Measurements from ENCODE around the gene EPHA4. TPM values are rescaled to one million over a fixed set of nuclear protein-coding genes. Genes with fewer than 3 reads are reported as not detected.

The EPHA4 gene
- total RNA-seq, 2 donors from 2014 or later: 8.9 to 17.1 TPM

DNA sequence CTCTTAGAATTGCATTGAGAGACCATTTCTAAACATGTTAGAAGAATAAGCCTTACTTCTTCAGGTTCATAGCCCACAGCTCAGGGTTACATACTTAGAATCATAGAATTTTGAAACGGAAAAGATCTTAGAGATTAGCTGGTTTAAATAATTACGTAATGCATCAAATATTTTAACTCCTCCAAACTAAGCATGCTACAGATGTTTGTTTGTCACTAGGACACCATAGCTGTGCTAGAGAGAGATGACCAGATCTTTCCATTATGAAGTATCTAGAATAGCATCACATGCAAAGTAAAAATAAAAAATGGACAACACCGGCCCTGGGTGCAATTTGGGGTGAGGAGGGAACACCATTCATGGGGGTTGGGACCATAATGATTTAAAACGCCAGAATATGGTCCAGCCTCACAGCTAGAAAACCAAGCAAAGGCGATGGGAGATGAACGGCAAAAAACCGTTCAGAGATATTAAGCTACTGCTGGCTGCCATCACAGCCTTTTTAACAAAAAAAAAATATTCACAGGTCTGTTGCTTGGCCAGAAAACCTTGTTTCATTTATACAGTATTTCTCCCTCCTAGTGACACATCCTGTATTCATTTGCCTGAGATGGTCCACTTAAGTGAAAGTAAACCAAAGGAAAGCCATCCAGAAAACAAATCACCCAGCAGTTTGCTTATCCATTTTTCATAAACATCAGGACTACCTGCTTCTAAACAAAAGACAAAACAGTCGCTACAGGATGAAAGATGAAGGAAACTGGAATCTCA is 94.2 kb downstream of the EPHA4 start:
- no peak overlapping the region for H3K9ac ChIP-seq (ENCODE audit: low read depth in 2 of 2, low read length in 2 of 2)
- TF ChIP-seq CTCF (IDR thresholded peaks at IDR 0.05): no peak
- H3K36me3 ChIP-seq: no peaks in the 10 kb centered on the region
- intact Hi-C loops (cut with DNase I): no loop called here
- no peak overlapping the region for H3K27ac ChIP-seq
- H3K4me1 ChIP-seq: no peaks in the 10 kb centered on the region
- no peaks in the 10 kb centered on the region for H3K9me3 ChIP-seq
- DNase-seq: no peak
- no peaks in the 10 kb centered on the region for H3K27me3 ChIP-seq
- no peak overlapping the region for H3K4me3 ChIP-seq

DNA sequence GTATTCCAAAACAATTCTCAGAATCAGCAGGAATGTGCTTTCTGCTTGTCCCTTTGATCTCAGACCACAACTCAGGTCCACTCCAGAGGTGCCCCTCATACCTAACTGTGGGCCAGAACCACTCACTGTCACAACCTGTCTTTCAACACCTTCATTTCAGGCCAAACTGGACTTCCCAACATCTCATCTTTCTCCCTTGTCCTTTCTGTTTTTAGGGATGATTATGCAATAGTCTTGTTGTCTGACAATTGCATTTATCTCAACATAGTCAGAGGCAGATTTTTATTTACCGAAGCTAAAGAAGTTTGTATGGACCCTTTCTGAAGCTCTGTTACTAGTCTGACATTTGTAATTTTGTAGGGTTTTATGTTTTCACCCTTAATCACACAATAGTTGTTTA is 95.9 kb downstream of the EPHA4 start:
- H3K4me1 ChIP-seq: no peaks in the 10 kb centered on the region
- no peak overlapping the region for H3K4me3 ChIP-seq
- intact Hi-C loops (cut with DNase I): no loop called here
- TF ChIP-seq CTCF (IDR thresholded peaks at IDR 0.05): no peak
- H3K27me3 ChIP-seq: no peaks in the 10 kb centered on the region
- no peak overlapping the region for H3K9ac ChIP-seq (ENCODE audit: low read depth in 2 of 2, low read length in 2 of 2)
- no peaks in the 10 kb centered on the region for H3K9me3 ChIP-seq
- H3K36me3 ChIP-seq: no peaks in the 10 kb centered on the region
- DNase-seq: no peak
- no peak overlapping the region for H3K27ac ChIP-seq

- Histone ChIP-seq H3K9ac (ENCODE audit: low read depth in 2 of 2, low read length in 2 of 2) (no peak overlapping the region), H3K4me1 (no peaks in the 10 kb centered on the region), H3K4me3 (no peak overlapping the region), H3K36me3 (no peaks in the 10 kb centered on the region), H3K27ac (no peak overlapping the region), H3K9me3 (no peaks in the 10 kb centered on the region), H3K27me3 (no peaks in the 10 kb centered on the region)
- TF ChIP-seq CTCF (IDR thresholded peaks at IDR 0.05): no peak
- no peak for DNase-seq
- intact Hi-C loops (cut with DNase I): no loop called here
Observed at GRCh38 chr2:221473451-221473850, 98.7 kb downstream of the EPHA4 start.

GRCh38 chr2:221468317-221468716 is 103.8 kb downstream of the EPHA4 start:
- Histone ChIP-seq H3K27ac (no peak overlapping the region), H3K9me3 (no peaks in the 10 kb centered on the region)
- TF ChIP-seq CTCF (IDR thresholded peaks at IDR 0.05): no peak

DNA sequence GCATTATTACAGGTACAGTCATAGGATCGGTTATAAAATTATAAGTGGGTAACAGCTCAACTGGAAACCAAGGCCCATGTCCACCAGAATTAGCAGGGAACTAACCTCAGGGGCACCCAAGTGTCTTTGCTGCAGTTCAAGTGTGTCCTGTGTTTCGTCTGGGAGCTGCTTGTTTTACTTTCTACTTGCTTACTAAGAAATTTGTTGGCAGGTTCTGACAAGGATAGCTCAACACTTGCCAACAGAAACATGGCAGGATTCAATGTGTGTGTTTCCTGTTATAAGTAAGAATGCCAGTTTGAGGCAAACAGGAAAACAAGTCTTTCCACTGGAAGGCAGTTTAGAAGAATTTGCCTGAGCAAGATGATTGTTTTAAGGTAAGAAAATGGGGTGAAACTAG is 104.5 kb downstream of the EPHA4 start:
- Histone ChIP-seq H3K27me3 (no peaks in the 10 kb centered on the region), H3K4me3 (no peak overlapping the region), H3K4me1 (no peaks in the 10 kb centered on the region), H3K27ac (no peak overlapping the region), H3K9ac (ENCODE audit: low read depth in 2 of 2, low read length in 2 of 2) (no peak overlapping the region), H3K36me3 (no peaks in the 10 kb centered on the region), H3K9me3 (no peaks in the 10 kb centered on the region)
- no peak for DNase-seq
- intact Hi-C loops (cut with DNase I): no loop called here
- TF ChIP-seq CTCF (IDR thresholded peaks at IDR 0.05): no peak

More at GRCh38 chr2:221468317-221468716, 103.8 kb downstream of the EPHA4 start:
- intact Hi-C loops (cut with DNase I): no loop called here
- H3K4me1 ChIP-seq: no peaks in the 10 kb centered on the region
- H3K4me3 ChIP-seq: no peak overlapping the region
- no peak for DNase-seq
- H3K27me3 ChIP-seq: no peaks in the 10 kb centered on the region
- H3K36me3 ChIP-seq: no peaks in the 10 kb centered on the region
- no peak overlapping the region for H3K9ac ChIP-seq (ENCODE audit: low read depth in 2 of 2, low read length in 2 of 2)
